Activated naive CD4-positive, alpha-beta T cell treated with anti-CD3 and anti-CD28 coated beads, Interleukin-2, amount 50 U/mL, for 24 hours (primary cell): ENCODE measurements around the gene SEMA4G.
A peak's percentile ranks its signal among the peaks of the same experiment; 100 is the strongest.

Experiments
- H3K27ac Mint-ChIP-seq: one replicate; pipeline ENCODE4 v1.8.0; 2021; ENCODE audit warnings: mild to moderate bottlenecking, mixed read lengths
- H3K27me3 Mint-ChIP-seq: one replicate; pipeline ENCODE4 v1.8.0; 2021; ENCODE audit warnings: mixed read lengths
- H3K36me3 Mint-ChIP-seq: one replicate; pipeline ENCODE4 v1.8.0; 2021; ENCODE audit warnings: mixed read lengths
- H3K4me1 Mint-ChIP-seq: one replicate; pipeline ENCODE4 v1.8.0; 2021; ENCODE audit warnings: mixed read lengths
- H3K4me3 Mint-ChIP-seq: one replicate; pipeline ENCODE4 v1.8.0; 2021; ENCODE audit warnings: mild to moderate bottlenecking, mixed read lengths
- H3K9me3 Mint-ChIP-seq: one replicate; pipeline ENCODE4 v1.8.0; 2021; ENCODE audit warnings: mixed read lengths

The SEMA4G gene

DNA sequence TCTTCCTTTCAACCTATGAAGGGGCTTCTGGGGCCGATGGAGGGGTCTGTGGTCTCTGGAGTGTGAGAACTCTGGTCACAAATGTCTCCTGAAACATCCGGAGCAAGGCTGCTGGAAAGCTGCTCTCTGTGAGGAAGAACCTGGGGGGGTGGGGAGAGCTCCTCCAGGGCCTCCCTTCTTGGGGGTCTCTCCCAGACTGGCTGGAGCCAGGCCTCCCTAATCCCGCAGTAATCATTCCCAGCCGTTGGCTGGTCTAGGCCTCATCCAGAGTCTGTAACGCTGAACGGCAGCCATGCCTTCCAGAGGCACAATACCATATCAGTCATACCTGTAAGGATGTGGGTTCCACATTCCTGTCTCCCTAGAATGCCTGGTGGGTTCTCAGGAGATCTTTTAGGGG is 25.9 kb downstream of the SEMA4G start:
- Mint-ChIP-seq H3K36me3 (peaks cover 18% of the 10 kb centered on the region), H3K27ac (no peak overlapping the region), H3K4me3 (no peak overlapping the region), H3K9me3 (no peaks in the 10 kb centered on the region), H3K27me3 (no peaks in the 10 kb centered on the region), H3K4me1 (peaks cover 33% of the 10 kb centered on the region)

DNA sequence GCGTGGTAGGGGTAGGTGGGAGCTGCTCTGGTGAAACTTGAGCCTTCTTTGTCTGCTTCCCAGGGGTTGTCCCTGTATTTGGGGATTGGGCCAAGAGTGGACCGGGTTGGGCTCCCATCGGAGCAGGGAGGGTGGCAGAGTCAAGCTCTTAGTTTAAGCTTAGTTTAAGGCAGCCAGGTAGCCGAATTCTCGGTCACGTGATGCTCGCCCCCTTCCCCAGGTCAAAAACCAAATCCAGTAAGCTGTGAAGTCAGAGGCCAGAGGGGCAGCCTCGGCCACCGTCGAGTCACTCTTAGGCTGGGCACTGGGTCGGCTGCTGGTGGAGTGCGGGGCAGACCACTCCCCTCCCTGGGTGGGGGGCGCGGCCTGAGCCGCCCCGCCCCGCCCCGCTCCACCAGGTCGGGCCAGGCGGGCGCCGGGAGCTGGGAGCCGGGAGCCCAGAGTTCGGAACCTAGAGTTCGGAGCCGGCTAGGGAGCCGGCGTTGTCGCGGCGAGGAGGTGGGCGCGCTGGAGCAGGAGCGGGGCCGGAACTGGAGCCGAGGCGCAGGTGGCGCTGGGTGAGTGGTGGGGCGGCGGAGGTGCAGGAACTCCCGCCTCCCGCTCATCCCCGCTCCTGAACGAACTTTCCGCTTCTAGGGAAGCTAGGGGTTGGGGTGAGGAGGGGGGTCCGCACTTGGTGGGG is 27.5 kb downstream of the SEMA4G start:
- Mint-ChIP-seq H3K27ac (peak overlapping the region; percentile 83), H3K4me1 (peaks cover 25% of the 10 kb centered on the region), H3K36me3 (peaks cover 7% of the 10 kb centered on the region), H3K9me3 (no peaks in the 10 kb centered on the region), H3K4me3 (peak overlapping the region; percentile 92), H3K27me3 (no peaks in the 10 kb centered on the region)

DNA sequence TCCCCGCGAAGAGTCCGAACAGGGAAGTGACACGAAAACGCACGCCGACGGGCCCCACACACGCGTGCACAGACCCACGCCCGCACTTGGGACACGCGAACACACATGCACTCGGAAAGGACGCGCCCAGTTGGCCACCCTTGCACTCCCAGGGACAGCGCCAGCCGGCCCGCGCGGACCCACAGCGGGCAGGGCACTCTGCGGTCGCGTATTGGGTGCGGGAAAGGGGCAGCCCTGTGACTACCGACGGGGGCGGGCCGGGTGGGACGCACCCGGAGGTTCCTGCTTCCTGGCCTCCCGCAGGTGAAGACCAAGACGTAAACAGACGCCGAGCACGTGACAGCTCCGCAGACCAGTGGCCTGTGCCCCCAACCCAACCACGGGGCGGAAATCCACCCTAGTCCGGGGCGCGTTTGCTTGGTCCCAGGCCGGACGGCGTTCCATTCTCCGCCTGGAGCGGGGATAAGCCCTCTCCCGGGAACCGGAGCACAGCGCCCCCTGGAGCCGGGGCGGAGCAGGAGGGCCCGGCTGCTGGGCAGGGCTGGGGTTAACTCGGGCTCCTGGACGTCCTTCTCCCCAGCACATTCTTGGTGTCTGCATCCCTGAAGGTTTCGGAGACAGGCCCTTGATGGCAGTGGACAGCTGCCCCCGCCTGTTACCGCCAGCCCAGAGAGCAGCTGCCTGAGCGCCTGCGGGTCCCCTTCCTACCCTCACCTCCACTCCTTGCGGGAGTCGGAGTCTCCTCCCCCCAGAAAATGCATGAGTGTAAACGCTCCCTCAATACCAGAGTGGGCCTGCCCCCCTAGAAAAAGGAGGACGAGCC is 28.3 kb downstream of the SEMA4G start:
- peaks cover 25% of the 10 kb centered on the region for H3K4me1 Mint-ChIP-seq
- peak overlapping the region; percentile 92 for H3K4me3 Mint-ChIP-seq
- H3K9me3 Mint-ChIP-seq = no peaks in the 10 kb centered on the region

GRCh38 chr10:100998183-100998990 is 29.1 kb downstream of the SEMA4G start:
- Mint-ChIP-seq H3K27me3 (no peaks in the 10 kb centered on the region), H3K4me1 (peaks cover 25% of the 10 kb centered on the region), H3K4me3 (peak overlapping the region; percentile 92), H3K36me3 (peaks cover 7% of the 10 kb centered on the region), H3K27ac (peak overlapping the region; percentile 96), H3K9me3 (no peaks in the 10 kb centered on the region)

More for the DNA sequence above, 28.3 kb downstream of the SEMA4G start:
- H3K27me3 Mint-ChIP-seq = no peaks in the 10 kb centered on the region
- H3K27ac Mint-ChIP-seq = peak overlapping the region; percentile 85
- peaks cover 7% of the 10 kb centered on the region for H3K36me3 Mint-ChIP-seq

DNA sequence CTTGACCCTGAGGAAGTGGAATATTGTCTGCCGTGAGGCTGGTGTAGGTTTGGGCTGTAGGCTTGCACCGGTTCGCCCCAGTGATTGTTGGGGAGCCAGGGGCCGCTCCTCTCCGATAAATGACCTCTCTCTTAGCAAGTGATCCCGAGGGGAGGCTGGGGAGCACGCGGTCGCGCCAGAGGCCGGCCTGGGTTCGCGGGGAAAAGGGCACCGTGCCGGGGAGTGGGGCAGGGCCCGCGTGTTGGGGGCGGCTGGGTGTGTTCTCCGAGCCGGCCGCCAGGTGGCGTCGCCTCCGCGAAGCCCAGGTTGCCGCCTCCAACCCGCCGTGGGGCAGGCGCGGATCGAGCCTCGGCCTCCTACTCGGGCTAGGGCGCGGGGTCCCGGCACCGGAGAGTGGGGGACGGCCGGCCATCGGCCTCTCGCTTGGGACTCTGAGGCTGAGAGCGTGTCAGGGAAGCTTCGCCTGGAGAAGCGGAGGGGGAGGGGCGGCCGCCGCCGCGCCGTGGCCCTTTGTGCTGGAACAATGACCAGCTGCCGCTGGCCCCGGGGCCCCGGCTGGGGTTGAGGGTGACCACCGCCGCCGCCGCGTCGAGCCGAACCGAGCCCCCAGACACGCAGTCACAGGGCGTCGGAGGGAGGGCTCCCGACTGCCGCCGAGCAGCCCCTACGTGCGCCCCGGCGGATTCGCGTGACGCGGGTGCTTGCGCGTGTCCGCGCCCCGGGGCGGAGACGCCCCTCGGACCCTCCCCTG is 29.9 kb downstream of the SEMA4G start:
- peak overlapping the region; percentile 96 for H3K27ac Mint-ChIP-seq
- no peaks in the 10 kb centered on the region for H3K27me3 Mint-ChIP-seq
- H3K4me3 Mint-ChIP-seq = peak overlapping the region; percentile 92
- H3K4me1 Mint-ChIP-seq = peaks cover 25% of the 10 kb centered on the region
- no peaks in the 10 kb centered on the region for H3K9me3 Mint-ChIP-seq
- H3K36me3 Mint-ChIP-seq = peaks cover 3% of the 10 kb centered on the region

DNA sequence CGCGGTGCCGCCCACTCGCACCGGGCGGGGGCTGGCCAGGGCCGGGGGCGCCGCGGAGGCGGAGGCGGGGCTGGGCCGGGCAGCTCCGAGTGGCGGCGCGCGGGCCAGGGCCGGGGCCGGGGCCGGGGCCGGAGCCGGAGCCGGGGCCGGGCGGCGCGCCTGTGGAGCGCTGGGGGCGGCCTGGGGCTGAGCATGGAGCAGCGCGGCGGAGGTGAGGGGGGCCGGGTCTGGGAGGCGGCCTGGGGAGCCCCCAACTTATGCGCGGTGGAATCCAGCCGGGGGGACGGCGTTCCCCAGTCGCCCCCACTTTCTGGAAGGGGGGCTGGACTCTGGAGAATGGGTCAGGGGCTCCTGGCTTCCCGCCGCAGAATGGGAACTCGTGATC is 30.4 kb downstream of the SEMA4G start, which contains the start of gene LZTS2:
Gene LZTS2, plus strand, starts transcription at position 67 of the 385 bp plus-strand sequence. CDS start 2,731 bp downstream, outside the sequence.
- no peaks in the 10 kb centered on the region for H3K9me3 Mint-ChIP-seq
- no peaks in the 10 kb centered on the region for H3K36me3 Mint-ChIP-seq
- no peaks in the 10 kb centered on the region for H3K27me3 Mint-ChIP-seq
- H3K4me3 Mint-ChIP-seq = peak within 1 kb of the TSS; percentile 92
- H3K27ac Mint-ChIP-seq = peak within 1 kb of the TSS; percentile 96
- peaks cover 25% of the 10 kb centered on the region for H3K4me1 Mint-ChIP-seq

DNA sequence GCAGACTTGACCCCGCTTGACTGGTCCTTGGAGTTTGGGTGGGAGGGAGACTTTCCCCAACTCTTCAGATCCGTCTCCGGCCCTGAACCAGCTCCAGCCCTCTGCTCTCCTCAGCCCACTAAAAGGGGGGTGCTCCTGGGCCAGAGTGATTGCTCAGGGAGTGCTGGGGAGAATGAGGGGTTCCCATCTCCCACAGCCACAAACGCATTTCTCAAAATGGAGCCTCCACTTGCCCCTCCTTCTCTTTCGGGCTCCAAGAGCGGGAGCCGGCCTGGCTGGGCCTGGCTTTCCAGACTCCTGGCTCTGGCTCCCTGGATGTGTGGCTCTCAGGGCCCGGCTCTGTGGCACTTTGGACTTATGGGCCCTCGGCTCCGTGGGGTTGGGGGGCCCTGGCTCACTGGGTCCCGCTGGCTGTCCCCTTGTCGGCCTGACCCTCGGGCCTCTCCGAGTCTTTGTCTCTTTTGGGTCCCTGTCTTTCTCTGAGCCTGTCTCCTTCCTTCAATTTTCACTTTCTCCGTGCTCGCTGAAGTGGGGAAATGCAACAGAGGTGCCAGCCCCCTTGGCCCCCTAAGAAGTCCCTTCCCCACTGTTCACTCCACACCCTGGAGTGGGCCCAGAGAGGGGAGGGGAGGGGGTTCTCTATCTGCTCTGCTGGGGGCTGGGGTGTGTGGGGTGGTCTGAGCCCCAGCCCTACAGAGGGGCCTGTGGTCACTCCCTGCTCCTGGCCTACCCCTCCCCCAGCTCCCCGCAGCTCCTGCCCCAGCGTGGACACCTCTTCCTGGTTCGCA is 31.0 kb downstream of the SEMA4G start:
- H3K36me3 Mint-ChIP-seq = no peaks in the 10 kb centered on the region
- peaks cover 25% of the 10 kb centered on the region for H3K4me1 Mint-ChIP-seq
- H3K9me3 Mint-ChIP-seq = no peaks in the 10 kb centered on the region
- no peaks in the 10 kb centered on the region for H3K27me3 Mint-ChIP-seq
- peak overlapping the region; percentile 80 for H3K4me3 Mint-ChIP-seq
- H3K27ac Mint-ChIP-seq = no peak overlapping the region

DNA sequence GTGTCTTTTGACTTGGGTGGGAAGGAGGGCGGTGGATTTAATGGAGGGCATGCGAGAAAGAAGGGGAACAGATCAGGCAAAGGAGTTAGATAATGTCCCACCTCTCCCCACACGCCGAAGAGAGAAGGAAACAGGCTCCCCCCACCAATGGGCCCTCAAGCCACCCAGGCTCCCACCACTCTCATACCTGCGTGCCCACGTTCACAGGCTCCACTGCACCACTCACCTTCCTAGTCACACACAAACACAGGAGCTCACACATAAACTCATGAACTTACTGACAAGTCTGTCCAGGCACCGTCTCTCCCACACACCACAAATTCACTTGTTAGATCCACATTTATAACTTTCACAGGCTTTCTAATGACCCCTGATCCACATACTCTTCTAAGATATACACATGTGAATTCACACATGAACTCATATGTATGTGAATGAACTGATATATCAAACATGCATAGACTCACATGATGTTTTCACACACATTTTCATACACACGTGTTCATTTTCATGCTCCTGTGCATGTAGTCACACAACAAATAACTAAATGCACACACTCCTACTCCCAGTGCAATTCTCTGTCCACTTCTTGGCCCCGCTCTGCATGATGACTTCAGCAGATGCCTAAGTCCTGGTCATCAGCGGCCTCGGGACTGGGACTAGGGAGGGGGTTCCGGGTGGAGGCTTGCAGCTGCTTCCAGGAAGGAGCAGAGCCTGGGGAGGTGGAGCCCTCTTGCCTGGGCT is 31.8 kb downstream of the SEMA4G start:
- peak overlapping the region; percentile 48 for H3K27ac Mint-ChIP-seq
- peaks cover 23% of the 10 kb centered on the region for H3K4me1 Mint-ChIP-seq
- peak overlapping the region; percentile 74 for H3K4me3 Mint-ChIP-seq
- no peaks in the 10 kb centered on the region for H3K36me3 Mint-ChIP-seq
- no peaks in the 10 kb centered on the region for H3K27me3 Mint-ChIP-seq
- no peaks in the 10 kb centered on the region for H3K9me3 Mint-ChIP-seq

DNA sequence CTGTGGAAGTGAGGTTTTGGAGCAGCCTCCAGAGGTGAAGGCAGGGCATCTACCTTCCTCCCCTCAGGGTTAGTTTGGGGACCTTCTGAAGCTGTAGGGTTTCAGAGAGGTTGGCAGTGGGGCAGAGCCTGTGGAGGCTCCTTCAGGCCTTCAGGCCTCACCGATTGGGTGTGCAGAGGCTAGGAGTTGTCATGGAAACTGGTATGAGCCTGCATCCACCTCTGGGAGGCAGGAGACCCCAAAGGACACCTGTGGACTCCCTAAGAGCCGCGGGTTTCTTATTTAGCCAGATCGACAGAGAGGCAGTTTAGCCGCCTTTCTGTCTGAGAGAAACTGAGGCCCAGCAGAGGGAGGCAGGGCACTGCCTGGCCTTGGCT is 32.3 kb downstream of the SEMA4G start:
- Mint-ChIP-seq H3K27ac (no peak overlapping the region), H3K4me3 (no peak overlapping the region), H3K4me1 (peaks cover 17% of the 10 kb centered on the region), H3K9me3 (no peaks in the 10 kb centered on the region), H3K36me3 (no peaks in the 10 kb centered on the region), H3K27me3 (no peaks in the 10 kb centered on the region)

GRCh38 chr10:101002456-101002855 is 33.2 kb downstream of the SEMA4G start:
- H3K4me1 Mint-ChIP-seq = peaks cover 16% of the 10 kb centered on the region
- no peaks in the 10 kb centered on the region for H3K27me3 Mint-ChIP-seq
- H3K36me3 Mint-ChIP-seq = no peaks in the 10 kb centered on the region
- H3K4me3 Mint-ChIP-seq = no peak overlapping the region
- H3K27ac Mint-ChIP-seq = no peak overlapping the region
- H3K9me3 Mint-ChIP-seq = no peaks in the 10 kb centered on the region

GRCh38 chr10:101003639-101004206 is 34.4 kb downstream of the SEMA4G start:
- H3K9me3 Mint-ChIP-seq = no peaks in the 10 kb centered on the region
- H3K27ac Mint-ChIP-seq = no peak overlapping the region
- no peaks in the 10 kb centered on the region for H3K27me3 Mint-ChIP-seq

DNA sequence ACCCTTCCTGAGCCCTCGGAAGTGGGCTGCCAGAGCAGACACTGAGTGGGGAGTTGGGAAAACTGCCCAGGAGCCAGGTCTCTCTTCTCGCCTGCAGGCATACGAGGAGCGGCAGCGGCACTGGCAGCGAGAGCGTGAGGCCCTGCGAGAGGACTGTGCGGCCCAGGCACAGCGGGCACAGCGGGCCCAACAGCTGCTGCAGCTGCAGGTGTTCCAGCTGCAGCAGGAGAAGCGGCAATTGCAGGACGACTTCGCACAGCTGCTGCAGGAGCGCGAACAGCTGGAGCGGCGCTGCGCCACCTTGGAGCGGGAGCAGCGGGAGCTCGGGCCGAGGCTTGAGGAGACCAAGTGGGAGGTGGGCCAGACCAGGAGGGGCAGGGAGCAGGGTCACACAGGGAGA is 36.1 kb downstream of the SEMA4G start:
- H3K36me3 Mint-ChIP-seq = no peaks in the 10 kb centered on the region
- H3K27me3 Mint-ChIP-seq = no peaks in the 10 kb centered on the region
- peaks cover 5% of the 10 kb centered on the region for H3K4me1 Mint-ChIP-seq
- no peaks in the 10 kb centered on the region for H3K9me3 Mint-ChIP-seq
- H3K27ac Mint-ChIP-seq = no peak overlapping the region
- no peak overlapping the region for H3K4me3 Mint-ChIP-seq

More at GRCh38 chr10:101003639-101004206, 34.4 kb downstream of the SEMA4G start:
- no peaks in the 10 kb centered on the region for H3K36me3 Mint-ChIP-seq
- peaks cover 7% of the 10 kb centered on the region for H3K4me1 Mint-ChIP-seq
- no peak overlapping the region for H3K4me3 Mint-ChIP-seq

DNA sequence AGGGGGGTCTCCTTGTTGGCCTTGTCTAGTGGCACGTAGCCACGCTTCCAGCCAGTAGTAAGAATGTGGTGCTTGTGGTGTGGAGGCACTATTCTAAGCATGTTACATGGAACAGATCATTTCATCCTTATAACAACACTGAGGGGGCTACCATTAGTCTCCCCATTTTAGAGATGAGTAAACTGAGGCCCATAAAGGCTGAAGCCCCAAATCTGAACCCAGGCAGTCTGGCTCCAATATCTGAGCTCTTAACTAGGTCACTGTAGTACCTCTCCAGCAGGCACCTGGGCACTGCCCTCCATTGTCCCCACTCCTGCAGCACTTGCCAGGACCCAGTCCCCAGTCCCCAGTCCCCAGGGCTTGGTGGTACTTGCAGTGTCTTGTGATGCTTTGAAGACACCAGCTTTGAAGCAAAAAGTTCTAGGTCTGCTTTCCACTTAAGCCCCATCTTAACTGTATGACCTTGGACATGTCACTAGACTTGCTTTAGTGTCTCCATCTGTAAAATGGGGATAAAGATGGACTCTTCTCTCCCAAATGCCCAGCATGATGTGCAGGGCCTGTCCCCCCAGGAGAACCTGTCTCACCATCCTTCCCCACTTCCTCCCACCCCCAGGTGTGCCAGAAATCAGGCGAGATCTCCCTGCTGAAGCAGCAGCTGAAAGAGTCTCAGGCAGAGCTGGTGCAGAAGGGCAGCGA is 36.7 kb downstream of the SEMA4G start:
- Mint-ChIP-seq H3K4me3 (no peak overlapping the region), H3K36me3 (no peaks in the 10 kb centered on the region), H3K4me1 (peaks cover 3% of the 10 kb centered on the region), H3K27me3 (no peaks in the 10 kb centered on the region), H3K27ac (no peak overlapping the region), H3K9me3 (no peaks in the 10 kb centered on the region)
